Suppressor macrophage (primary cell): Measurements from ENCODE around the gene TRIAP1.
A peak's percentile ranks its signal among the peaks of the same experiment; 100 is the strongest.
"Not testable (repeated sequence)": the region's sequence is repeated elsewhere in the genome, so short reads cannot be mapped to it uniquely, and the experiment has no call there.

Source experiments
- DNase-seq, 4 experiments: peaks; one replicate each; pipeline ENCODE4 v3.0.0-alpha.2; 2020 to 2022

The TRIAP1 gene

GRCh38 chr12:120468821-120469449 is 22.8 kb upstream of the TRIAP1 start:
- peak; percentile 19 to 65 (median 46) for DNase-seq

- peak; percentile 55 to 74 (median 68) for DNase-seq
Measured at GRCh38 chr12:120468325-120468820, 22.2 kb upstream of the TRIAP1 start.

- DNase-seq: no peak
Measured at GRCh38 chr12:120467439-120467838, 21.3 kb upstream of the TRIAP1 start.

- DNase-seq: peak; percentile 42 to 60 (median 57)
Measured at GRCh38 chr12:120466560-120467315, 20.6 kb upstream of the TRIAP1 start.

- DNase-seq: peak in 1 of 4 experiments; percentile 22
Measured at GRCh38 chr12:120465756-120466155, 19.6 kb upstream of the TRIAP1 start.

GRCh38 chr12:120463712-120464111 is 17.5 kb upstream of the TRIAP1 start:
- DNase-seq: no peak

GRCh38 chr12:120462099-120462640 is 16.0 kb upstream of the TRIAP1 start:
- DNase-seq: no peak

GRCh38 chr12:120460157-120460556 is 14.0 kb upstream of the TRIAP1 start:
- no peak for DNase-seq

GRCh38 chr12:120457133-120457532 is 10.9 kb upstream of the TRIAP1 start:
- no peak for DNase-seq

GRCh38 chr12:120455302-120455701 is 9.1 kb upstream of the TRIAP1 start:
- DNase-seq: no peak

GRCh38 chr12:120453977-120454376 is 7.8 kb upstream of the TRIAP1 start:
- DNase-seq: peak in 3 of 4 experiments; percentile 45 to 56 (median 52)

- no peak for DNase-seq
Measured at GRCh38 chr12:120453060-120453750, 7.0 kb upstream of the TRIAP1 start.

GRCh38 chr12:120452524-120452923 is 6.3 kb upstream of the TRIAP1 start:
- DNase-seq: not testable (repeated sequence)

GRCh38 chr12:120447992-120448391 is 1.8 kb upstream of the TRIAP1 start:
- no peak for DNase-seq

- not testable (repeated sequence) for DNase-seq
Measured at GRCh38 chr12:120446844-120447178, 627 bp upstream of the TRIAP1 start.

- DNase-seq: no peak
Measured at GRCh38 chr12:120444676-120445075, 1.5 kb downstream of the TRIAP1 start.

GRCh38 chr12:120439646-120440247 is 6.4 kb downstream of the TRIAP1 start:
- DNase-seq: peak; percentile 56 to 74 (median 66)

GRCh38 chr12:120438495-120439198 is 7.5 kb downstream of the TRIAP1 start:
- no peak for DNase-seq

- DNase-seq: peak; percentile 95 to 98 (median 98)
Measured at GRCh38 chr12:120437735-120438494, 8.3 kb downstream of the TRIAP1 start, which contains the start of gene COX6A1. TSS of gene COX6A1 (plus strand) at chr12:120438113. CDS start at chr12:120438127, 14 bp downstream.

- DNase-seq: no peak
Measured at GRCh38 chr12:120432772-120433525, 13.2 kb downstream of the TRIAP1 start.
